Nephron (organoid): ENCODE data around the gene PTPN20.

Experiments
- H3K27ac Mint-ChIP-seq, 3 experiments: 2 replicates each; pipeline ENCODE4 v1.8.0; 2020; ENCODE audit warnings: mixed read lengths in 3 of 3, mild to moderate bottlenecking in 2 of 3, moderate library complexity in 1 of 3
- H3K27me3 Mint-ChIP-seq: 2 replicates; pipeline ENCODE4 v1.8.0; 2021; ENCODE audit warnings: low read depth, mild to moderate bottlenecking, moderate library complexity, mixed read lengths
- H3K36me3 Mint-ChIP-seq: 2 replicates; pipeline ENCODE4 v1.8.0; 2020; ENCODE audit warnings: low read depth, mixed read lengths
- H3K4me1 Mint-ChIP-seq: 2 replicates; pipeline ENCODE4 v1.8.0; 2020; ENCODE audit warnings: mixed read lengths
- H3K4me3 Mint-ChIP-seq, 3 experiments: 2 replicates each; pipeline ENCODE4 v1.8.0; 2020; ENCODE audit warnings: mild to moderate bottlenecking in 3 of 3, mixed read lengths in 3 of 3, moderate library complexity in 2 of 3
- H3K9me3 Mint-ChIP-seq: 2 replicates; pipeline ENCODE4 v1.8.0; 2020; ENCODE audit warnings: mixed read lengths
- TF ChIP-seq, protein P1 (sequence below), 3 experiments: fragments of 200-600 bp; sonication (generic); IDR thresholded peaks; one replicate each; pipeline ENCODE4 v1.5.0; 2021; ENCODE audit warnings: antibody characterized with exemption in 3 of 3; ENCODE audit not compliant: unreplicated experiment in 3 of 3

The PTPN20 gene

DNA sequence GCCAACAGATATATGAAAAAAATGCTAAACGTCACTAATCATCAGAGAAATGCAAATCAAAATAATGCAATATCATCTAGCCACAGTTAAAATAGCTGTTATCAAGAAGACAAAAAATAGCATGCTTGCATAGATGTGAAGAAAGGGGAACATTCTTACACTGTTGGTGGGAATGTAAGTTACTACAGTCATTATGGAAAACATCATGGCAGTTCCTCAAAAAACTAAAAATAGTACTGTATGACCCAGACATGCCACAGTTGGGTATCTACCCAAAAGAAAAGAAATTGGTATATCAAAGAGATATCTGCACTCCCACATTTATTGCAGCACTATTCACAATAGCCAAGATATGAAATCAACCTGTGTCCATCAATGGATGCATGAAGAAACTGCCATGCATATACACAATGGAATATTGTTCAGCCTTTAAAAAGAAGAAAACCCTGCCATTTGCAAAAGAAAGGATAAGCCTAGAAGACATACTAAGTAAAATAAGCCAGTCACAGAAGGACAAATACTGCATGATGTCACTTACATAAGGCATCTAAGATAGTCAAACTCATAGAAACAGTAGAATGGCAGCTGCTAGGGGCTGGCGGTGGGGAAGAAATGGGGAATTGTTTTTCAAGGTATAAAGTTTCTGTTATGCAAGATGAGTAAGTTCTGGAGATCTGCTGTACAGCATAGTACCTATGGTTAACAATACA is 107.0 kb downstream of the PTPN20 start:
- Mint-ChIP-seq H3K27me3 (peaks cover 4% of the 10 kb centered on the region), H3K27ac (no peak overlapping the region), H3K36me3 (no peaks in the 10 kb centered on the region), H3K9me3 (no peaks in the 10 kb centered on the region), H3K4me3 (no peak overlapping the region), H3K4me1 (peaks cover 5% of the 10 kb centered on the region)
- TF ChIP-seq, protein P1, sequence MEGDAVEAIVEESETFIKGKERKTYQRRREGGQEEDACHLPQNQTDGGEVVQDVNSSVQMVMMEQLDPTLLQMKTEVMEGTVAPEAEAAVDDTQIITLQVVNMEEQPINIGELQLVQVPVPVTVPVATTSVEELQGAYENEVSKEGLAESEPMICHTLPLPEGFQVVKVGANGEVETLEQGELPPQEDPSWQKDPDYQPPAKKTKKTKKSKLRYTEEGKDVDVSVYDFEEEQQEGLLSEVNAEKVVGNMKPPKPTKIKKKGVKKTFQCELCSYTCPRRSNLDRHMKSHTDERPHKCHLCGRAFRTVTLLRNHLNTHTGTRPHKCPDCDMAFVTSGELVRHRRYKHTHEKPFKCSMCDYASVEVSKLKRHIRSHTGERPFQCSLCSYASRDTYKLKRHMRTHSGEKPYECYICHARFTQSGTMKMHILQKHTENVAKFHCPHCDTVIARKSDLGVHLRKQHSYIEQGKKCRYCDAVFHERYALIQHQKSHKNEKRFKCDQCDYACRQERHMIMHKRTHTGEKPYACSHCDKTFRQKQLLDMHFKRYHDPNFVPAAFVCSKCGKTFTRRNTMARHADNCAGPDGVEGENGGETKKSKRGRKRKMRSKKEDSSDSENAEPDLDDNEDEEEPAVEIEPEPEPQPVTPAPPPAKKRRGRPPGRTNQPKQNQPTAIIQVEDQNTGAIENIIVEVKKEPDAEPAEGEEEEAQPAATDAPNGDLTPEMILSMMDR (IDR thresholded peaks at IDR 0.05; ENCODE audit: unreplicated experiment in 3 of 3), result no peak

DNA sequence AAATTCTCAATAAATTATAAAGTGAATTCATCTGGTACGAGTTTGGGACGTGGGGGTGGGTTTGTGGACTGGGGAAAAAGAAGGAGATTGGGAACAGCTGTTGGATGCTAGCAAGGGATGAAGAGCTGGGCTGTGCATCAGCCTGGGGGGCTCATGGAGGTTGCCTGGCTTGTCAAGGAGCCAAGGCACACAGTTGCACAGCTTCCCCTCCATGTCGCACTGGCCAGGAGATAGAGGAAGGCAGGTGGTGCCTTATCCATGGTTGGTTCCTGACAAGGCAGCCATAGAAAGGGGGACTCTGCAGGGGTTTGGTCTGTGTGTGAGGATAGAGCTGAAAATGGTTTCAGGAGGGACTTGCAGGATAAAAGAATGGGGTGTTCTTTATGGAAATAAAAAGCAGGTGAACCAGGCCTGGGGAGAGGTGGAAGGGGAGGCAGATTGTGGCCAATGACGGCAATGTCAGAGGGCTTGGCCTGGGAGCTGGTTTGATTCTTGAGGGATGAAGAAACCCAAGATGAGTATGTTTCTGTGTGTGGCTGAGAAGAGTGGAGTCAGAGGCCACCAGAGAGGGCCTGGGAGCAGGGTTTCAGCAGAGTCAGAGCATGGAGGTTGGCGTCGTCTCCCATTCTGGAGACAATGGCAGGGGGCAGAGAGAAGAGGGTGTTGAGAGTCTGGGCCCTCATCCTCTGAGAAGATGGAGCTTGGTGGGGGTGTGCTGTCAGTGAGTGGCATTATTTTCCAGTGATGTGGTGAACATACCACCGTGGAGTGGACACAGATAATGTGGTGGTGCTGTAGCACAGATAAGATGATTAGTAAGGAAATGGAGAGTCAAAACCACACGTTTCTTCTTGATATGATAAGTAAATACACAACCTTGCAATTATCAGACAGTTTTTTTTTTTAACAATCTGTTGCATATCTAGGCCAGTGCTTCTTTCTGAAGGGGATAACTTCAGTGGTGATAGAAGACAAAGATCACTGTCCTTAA is 108.2 kb downstream of the PTPN20 start:
- Mint-ChIP-seq H3K9me3 (no peaks in the 10 kb centered on the region), H3K27me3 (peaks cover 10% of the 10 kb centered on the region), H3K4me3 (no peak overlapping the region), H3K27ac (no peak overlapping the region), H3K4me1 (peaks cover 15% of the 10 kb centered on the region), H3K36me3 (no peaks in the 10 kb centered on the region)
- TF ChIP-seq, protein P1 (IDR thresholded peaks at IDR 0.05; ENCODE audit: unreplicated experiment in 3 of 3), result no peak

DNA sequence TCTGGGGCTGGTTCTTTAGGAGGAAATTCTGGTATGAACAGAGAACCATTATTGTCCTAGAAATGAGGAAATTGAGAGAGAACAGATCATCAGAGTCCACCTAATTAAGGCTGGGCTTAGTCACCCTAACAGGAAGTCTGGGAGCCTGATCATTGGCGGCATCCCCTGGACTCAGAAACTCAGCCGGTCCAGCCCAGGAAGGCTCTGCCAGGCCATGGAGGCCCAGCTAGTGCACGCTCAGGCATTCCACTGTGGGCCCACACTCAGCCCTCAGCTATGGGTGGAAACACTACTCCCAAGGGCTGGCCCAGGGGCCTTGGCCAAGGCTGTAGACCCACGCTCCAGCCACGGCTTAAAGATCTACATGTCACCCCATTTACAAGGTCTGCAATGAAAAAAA is 109.2 kb downstream of the PTPN20 start:
- Mint-ChIP-seq H3K36me3 (no peaks in the 10 kb centered on the region), H3K9me3 (no peaks in the 10 kb centered on the region), H3K27ac (no peak overlapping the region), H3K27me3 (peaks cover 10% of the 10 kb centered on the region), H3K4me1 (peaks cover 22% of the 10 kb centered on the region), H3K4me3 (no peak overlapping the region)
- TF ChIP-seq, protein P1 (IDR thresholded peaks at IDR 0.05; ENCODE audit: unreplicated experiment in 3 of 3), result no peak

DNA sequence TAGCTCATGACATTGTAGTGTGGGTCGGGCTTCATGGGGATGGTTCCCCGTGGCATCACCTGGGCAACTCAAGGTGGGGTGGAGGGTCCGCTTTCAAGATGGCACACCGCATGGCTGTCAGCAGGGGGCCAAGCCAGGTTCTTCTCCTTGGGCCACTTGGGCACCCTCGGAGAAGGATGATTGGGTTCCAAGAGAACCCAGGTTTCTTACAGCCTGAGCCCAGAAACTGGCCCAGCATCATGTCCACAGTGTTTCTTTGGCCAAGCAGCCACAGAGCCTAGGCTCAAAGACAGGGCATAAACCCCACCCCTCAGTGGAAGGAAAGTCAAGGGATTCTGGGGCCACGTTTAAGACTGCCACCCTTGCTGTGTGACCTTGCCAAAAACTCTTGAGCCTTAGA is 110.6 kb downstream of the PTPN20 start:
- peaks cover 10% of the 10 kb centered on the region for H3K27me3 Mint-ChIP-seq
- H3K4me3 Mint-ChIP-seq, result no peak overlapping the region
- TF ChIP-seq, protein P1 (IDR thresholded peaks at IDR 0.05; ENCODE audit: unreplicated experiment in 3 of 3), result no peak
- peaks cover 30% of the 10 kb centered on the region for H3K4me1 Mint-ChIP-seq
- no peaks in the 10 kb centered on the region for H3K36me3 Mint-ChIP-seq
- H3K27ac Mint-ChIP-seq, result no peak overlapping the region
- no peaks in the 10 kb centered on the region for H3K9me3 Mint-ChIP-seq

DNA sequence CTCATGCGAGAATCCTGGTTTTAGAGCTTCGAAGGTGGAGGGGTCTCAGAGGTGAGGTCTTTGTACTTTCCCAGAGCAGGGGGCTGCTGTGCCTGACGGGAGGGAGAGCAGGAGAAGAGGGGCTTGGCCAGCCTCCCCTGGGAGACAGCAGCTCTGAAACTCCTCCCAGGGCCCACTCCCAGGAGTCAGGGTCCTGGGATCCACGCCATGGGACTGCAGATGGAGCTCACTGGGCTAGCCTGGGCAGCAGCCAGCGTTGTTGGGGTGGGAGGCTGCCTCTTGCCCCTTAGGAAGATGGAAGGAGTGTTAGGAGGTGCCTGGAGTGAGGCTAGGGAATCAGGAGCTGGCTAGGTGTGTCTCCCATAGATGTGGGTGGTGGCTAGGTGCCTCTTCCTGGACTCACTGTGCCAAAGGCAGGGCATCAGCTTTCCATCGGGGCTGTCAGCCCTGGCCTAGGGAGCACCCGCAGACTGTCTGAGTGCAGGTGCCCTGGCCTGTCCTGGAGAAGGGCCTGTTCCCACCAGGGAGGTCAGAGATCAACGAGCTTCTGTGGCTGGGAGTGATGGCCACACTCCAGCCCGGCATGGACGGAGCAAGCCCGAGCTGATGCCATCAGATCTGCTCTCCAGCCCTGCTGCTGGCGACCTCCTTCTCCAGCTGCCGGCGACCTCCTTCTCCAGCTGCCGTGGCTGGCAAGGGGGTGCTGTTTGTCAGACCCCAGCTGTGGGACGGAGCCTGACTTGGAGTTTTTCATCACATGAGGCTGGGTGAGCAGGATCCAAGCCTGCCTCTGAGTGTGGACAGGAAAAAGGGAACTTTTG is 111.3 kb downstream of the PTPN20 start:
- Mint-ChIP-seq H3K27ac (no peak overlapping the region), H3K27me3 (peaks cover 8% of the 10 kb centered on the region), H3K9me3 (no peaks in the 10 kb centered on the region), H3K4me3 (no peak overlapping the region), H3K4me1 (peaks cover 25% of the 10 kb centered on the region), H3K36me3 (no peaks in the 10 kb centered on the region)
- TF ChIP-seq, protein P1 (IDR thresholded peaks at IDR 0.05; ENCODE audit: unreplicated experiment in 3 of 3), result no peak
